Left renal cortex interstitium (tissue), 4 donors: ENCODE results near the gene SPON2. TPM values are rescaled to one million over a fixed set of nuclear protein-coding genes. Genes with fewer than 3 reads are reported as not detected.
"Not testable (repeated sequence)": the region's sequence is repeated elsewhere in the genome, so short reads cannot be mapped to it uniquely, and the experiment has no call there.

ENCODE experiments used
- DNase-seq, 4 donors: peaks; one replicate each; pipeline ENCODE4 v3.0.0-alpha.2; 2013; ENCODE audit warnings: low read depth in 4 of 4, low spot score in 2 of 4, missing footprints in 1 of 4
- polyA plus RNA-seq, 4 donors: library from polyadenylated mRNA; unstranded; fragments of 120-200 nt; gene quantifications; one replicate each; pipeline ENCODE4 v1.2.1, GENCODE V29; 2013; ENCODE audit not compliant: insufficient read length in 4 of 4

The SPON2 gene
- polyA plus RNA-seq, 4 donors: 10.3 to 15.1 (median 13.7) TPM

- no peak for DNase-seq
Observed at GRCh38 chr4:1154523-1155182, 17.7 kb downstream of the SPON2 start.

GRCh38 chr4:1154126-1154522 is 18.3 kb downstream of the SPON2 start:
- no peak for DNase-seq

- DNase-seq: no peak
Observed at GRCh38 chr4:1153567-1154090, 18.8 kb downstream of the SPON2 start.

- no peak for DNase-seq
Observed at GRCh38 chr4:1152290-1152689, 20.1 kb downstream of the SPON2 start.

- no peak for DNase-seq
Observed at GRCh38 chr4:1151541-1151940, 20.8 kb downstream of the SPON2 start.

- DNase-seq: no peak
Observed at GRCh38 chr4:1150875-1151274, 21.5 kb downstream of the SPON2 start.

GRCh38 chr4:1139860-1140259 is 32.5 kb downstream of the SPON2 start:
- no peak for DNase-seq

GRCh38 chr4:1137850-1138249 is 34.5 kb downstream of the SPON2 start:
- DNase-seq: no peak

GRCh38 chr4:1137063-1137776 is 35.2 kb downstream of the SPON2 start:
- no peak for DNase-seq

GRCh38 chr4:1136048-1136447 is 36.3 kb downstream of the SPON2 start:
- DNase-seq: no peak

- no peak for DNase-seq
Observed at GRCh38 chr4:1133033-1133432, 39.4 kb downstream of the SPON2 start.

GRCh38 chr4:1130316-1131186 is 41.8 kb downstream of the SPON2 start:
- peak in 3 of 4 donors; percentile 56 to 72 (median 60) for DNase-seq

- DNase-seq: no peak
Observed at GRCh38 chr4:1126506-1126905, 45.9 kb downstream of the SPON2 start.

GRCh38 chr4:1125466-1125865 is 46.9 kb downstream of the SPON2 start:
- DNase-seq: not testable (repeated sequence)

- DNase-seq: no peak
Observed at GRCh38 chr4:1124818-1125217, 47.6 kb downstream of the SPON2 start.

- no peak for DNase-seq
Observed at GRCh38 chr4:1122505-1122904, 49.9 kb downstream of the SPON2 start.

Other genes starting within 250 kb of the SPON2 start
- gene GAK, start 240.3 kb downstream of the SPON2 start, polyA plus RNA-seq: 10 to 100 TPM; 47.4 to 91.5 (median 70.5) TPM
- gene TMEM175, start 240.1 kb downstream of the SPON2 start, polyA plus RNA-seq: 10 to 100 TPM; 23.1 to 32.3 (median 27.3) TPM
- gene DGKQ, start 199.0 kb downstream of the SPON2 start, polyA plus RNA-seq: 1 to 10 TPM; 6.0 to 9.6 (median 9.2) TPM
- gene IDUA, start 185.5 kb downstream of the SPON2 start, polyA plus RNA-seq: 10 to 100 TPM in 3 of 4 donors, 1 to 10 TPM in 1; 9.8 to 21.5 (median 19.1) TPM
- gene SLC26A1, start 179.2 kb downstream of the SPON2 start, polyA plus RNA-seq: 10 to 100 TPM in 3 of 4 donors, 1 to 10 TPM in 1; 6.7 to 17.3 (median 13.6) TPM
- 10 to 100 TPM; 33.7 to 47.3 (median 41.6) TPM for gene FGFRL1, start 161.0 kb downstream of the SPON2 start, polyA plus RNA-seq
- gene RNF212, start 59.0 kb downstream of the SPON2 start, polyA plus RNA-seq: 10 to 100 TPM; 13.2 to 23.5 (median 17.0) TPM
- gene CTBP1, start 76.5 kb upstream of the SPON2 start, polyA plus RNA-seq: 100 to 1,000 TPM; 106 to 172 (median 164) TPM
- 10 to 100 TPM; 58.6 to 83.3 (median 79.0) TPM for gene MAEA, start 117.3 kb upstream of the SPON2 start, polyA plus RNA-seq
- gene UVSSA, start 174.6 kb upstream of the SPON2 start, polyA plus RNA-seq: 10 to 100 TPM in 2 of 4 donors, 1 to 10 TPM in 2; 4.9 to 23.8 (median 13.5) TPM
- gene NKX1-1, start 233.9 kb upstream of the SPON2 start, polyA plus RNA-seq: not detected